Urinary bladder (tissue), 4 donors: ENCODE measurements around the gene OR10S1. TPM values are rescaled to one million over a fixed set of nuclear protein-coding genes. Genes with fewer than 3 reads are reported as not detected.
"Not testable (repeated sequence)": the region's sequence is repeated elsewhere in the genome, so short reads cannot be mapped to it uniquely, and the experiment has no call there.

ENCODE experiments used
- DNase-seq: peaks from one replicate; pipeline ENCODE4 v3.0.0-alpha.2; 2015; ENCODE audit errors: extremely low spot score
- H3K27ac ChIP-seq: one replicate; pipeline ENCODE4 v1.5.1; 2013; ENCODE audit warnings: low read depth, mild to moderate bottlenecking, moderate library complexity
- H3K36me3 ChIP-seq: one replicate; pipeline ENCODE4 v1.6.1; 2013; ENCODE audit warnings: mild to moderate bottlenecking, moderate library complexity; ENCODE audit not compliant: insufficient read depth
- H3K4me1 ChIP-seq: one replicate; pipeline ENCODE4 v1.6.1; 2013; ENCODE audit warnings: mild to moderate bottlenecking, moderate library complexity; ENCODE audit not compliant: insufficient read depth
- H3K4me3 ChIP-seq: one replicate; pipeline ENCODE4 v1.5.1; 2013; ENCODE audit warnings: low read depth, low read length
- WGBS: extraction: QIAGEN DNeasy Blood & Tissue Kit; methylation state at CpG from one replicate; pipeline ENCODE4 v1.1.7; 2013; 5-methylcytosine and 5-hydroxymethylcytosine counted together
- polyA plus RNA-seq: library from polyadenylated mRNA; stranded (reverse); fragments of 200-250 nt; gene quantifications from one replicate; pipeline ENCODE4 v1.2.3, GENCODE V29; 2013
- total RNA-seq: library from RNA; depleted of rRNA; stranded (reverse); fragments of >200 nt; gene quantifications from one replicate; pipeline ENCODE4 v1.2.3, GENCODE V29; 2014
- donor health status: healthy with polysubstance abuse.
- donor health status: healthy.

Gene OR10S1
- not detected for total RNA-seq
- polyA plus RNA-seq: not detected

- no peak for DNase-seq
- no peak within 1 kb of the TSS for H3K27ac ChIP-seq
- no peak within 1 kb of the TSS for H3K4me3 ChIP-seq
- no peaks in the 10 kb centered on the region for H3K36me3 ChIP-seq
- H3K4me1 ChIP-seq: no peaks in the 10 kb centered on the region
Observed at GRCh38 chr11:123977731-123978347, at the start of gene OR10S1. Gene OR10S1 (minus strand): TSS chr11:123977781. CDS start chr11:123977664, 117 bp downstream.

GRCh38 chr11:124026498-124026897, 48.9 kb upstream of the OR10S1 start, which contains the start of gene OR10G8:
Gene OR10G8 (plus strand): TSS chr11:124026798. CDS start chr11:124029623, 2,825 bp downstream.
- Histone ChIP-seq H3K27ac (no peak within 1 kb of the TSS), H3K4me3 (no peak within 1 kb of the TSS), H3K36me3 (no peaks in the 10 kb centered on the region), H3K4me1 (no peaks in the 10 kb centered on the region)
- DNase-seq: no peak
- WGBS: 78% methylated on average over 2 of the region's 2 CpGs

GRCh38 chr11:124015837-124016236, 38.3 kb upstream of the OR10S1 start:
- H3K4me1 ChIP-seq, H3K27ac ChIP-seq, DNase-seq, H3K36me3 ChIP-seq, H3K4me3 ChIP-seq: not testable (repeated sequence)
- 86% methylated on average over 7 of the region's 9 CpGs for WGBS

DNA sequence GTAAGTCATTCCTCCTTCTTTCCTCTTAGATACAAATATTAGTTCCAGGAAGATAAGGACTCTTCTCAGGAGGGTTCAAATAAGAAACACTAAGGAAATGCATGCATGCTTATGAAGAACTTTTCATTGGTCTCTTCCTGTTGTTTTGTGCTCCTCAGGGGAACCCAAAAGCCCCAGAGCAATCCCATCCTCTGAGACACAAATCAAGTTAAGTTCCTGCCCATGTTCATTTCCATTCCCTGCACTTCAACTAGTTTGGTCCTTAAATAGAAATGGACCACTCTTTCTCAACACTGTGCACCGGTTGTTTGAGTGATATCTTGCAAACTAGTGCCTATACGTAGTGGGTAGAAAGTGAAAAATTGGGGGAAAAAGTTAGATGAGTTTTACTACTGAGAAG, 35.1 kb upstream of the OR10S1 start, which contains the start of gene OR10G4:
Gene OR10G4, plus strand, starts transcription at position 301 of the 400 bp plus-strand sequence. CDS start 2,578 bp downstream, outside the sequence.
- H3K27ac ChIP-seq: no peak within 1 kb of the TSS
- WGBS: 77% methylated on average over 2 of the region's 2 CpGs
- no peak for DNase-seq
- no peaks in the 10 kb centered on the region for H3K4me1 ChIP-seq
- H3K4me3 ChIP-seq: no peak within 1 kb of the TSS
- no peaks in the 10 kb centered on the region for H3K36me3 ChIP-seq

DNA sequence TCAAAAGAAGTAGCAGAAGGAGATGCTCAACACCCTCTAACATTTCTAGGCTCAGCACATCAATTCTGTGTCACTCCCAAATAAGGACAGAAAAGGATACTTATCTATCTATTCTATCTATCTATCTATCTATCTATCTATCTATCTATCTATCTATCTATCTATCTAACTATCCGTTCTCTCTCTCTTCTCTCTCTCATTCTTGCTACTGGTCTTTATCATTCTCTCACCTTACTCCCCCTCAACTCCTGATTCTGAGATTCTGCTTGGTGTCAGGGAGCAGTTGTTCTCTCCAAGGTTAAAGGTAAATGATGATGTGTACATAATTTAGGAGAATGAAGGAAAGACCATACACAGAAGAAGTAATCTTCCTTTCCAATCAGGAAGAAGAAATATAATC, 17.5 kb upstream of the OR10S1 start, which contains the start of gene OR10G6:
Gene OR10G6, minus strand, starts transcription at position 43 of the 400 bp plus-strand sequence. Its CDS starts 0 bp downstream, at position 43.
- DNase-seq: no peak
- H3K27ac ChIP-seq: no peak within 1 kb of the TSS
- no peak within 1 kb of the TSS for H3K4me3 ChIP-seq
- no peaks in the 10 kb centered on the region for H3K4me1 ChIP-seq
- 70% methylated on average over 1 of the region's 1 CpG for WGBS
- H3K36me3 ChIP-seq: no peaks in the 10 kb centered on the region

GRCh38 chr11:123979311-123979710, 1.7 kb upstream of the OR10S1 start:
- DNase-seq: no peak
- H3K4me1 ChIP-seq: no peaks in the 10 kb centered on the region
- no peaks in the 10 kb centered on the region for H3K36me3 ChIP-seq
- H3K27ac ChIP-seq: no peak overlapping the region
- 86% methylated on average over 5 of the region's 5 CpGs for WGBS
- H3K4me3 ChIP-seq: no peak overlapping the region

DNA sequence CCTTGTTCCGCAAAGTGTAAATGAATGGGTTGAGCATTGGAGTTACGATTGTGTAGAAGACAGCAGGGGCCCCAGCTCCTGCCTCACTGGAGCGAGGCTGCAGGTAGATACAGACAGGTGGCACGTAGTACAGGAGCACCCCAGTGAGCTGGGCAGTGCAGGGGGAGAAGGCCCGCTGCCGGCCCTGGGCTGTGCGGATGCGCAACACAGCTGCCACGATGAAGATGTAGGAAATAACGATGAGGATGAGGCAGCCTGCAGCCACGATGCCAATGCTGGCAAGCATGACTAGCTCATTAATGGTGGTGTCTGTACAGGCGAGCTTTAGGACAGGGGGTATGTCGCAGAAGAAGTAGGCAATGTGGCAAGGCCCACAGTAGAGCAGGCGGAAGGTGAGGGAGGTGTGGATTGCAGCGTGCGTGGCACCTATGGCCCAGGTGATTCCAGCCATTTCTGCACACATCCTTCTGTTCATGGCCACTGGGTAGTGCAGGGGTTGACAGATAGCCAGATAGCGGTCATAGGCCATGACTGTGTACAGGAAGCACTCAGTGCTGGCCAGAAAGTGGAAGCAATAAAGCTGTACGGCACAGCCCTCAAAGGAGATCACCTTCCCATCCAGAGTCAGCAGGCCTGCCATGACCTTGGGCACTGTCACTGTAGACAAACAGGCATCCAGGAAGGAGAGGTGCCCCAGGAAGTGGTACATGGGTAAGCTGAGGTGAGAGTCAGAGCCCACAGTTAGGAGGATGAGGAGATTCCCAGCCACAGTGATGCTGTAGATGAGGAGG, 616 bp downstream of the OR10S1 start:
- H3K4me1 ChIP-seq: no peaks in the 10 kb centered on the region
- no peak for DNase-seq
- no peak overlapping the region for H3K4me3 ChIP-seq
- WGBS: 89% methylated on average over 18 of the region's 18 CpGs
- H3K36me3 ChIP-seq: no peaks in the 10 kb centered on the region
- H3K27ac ChIP-seq: no peak overlapping the region

- Histone ChIP-seq H3K4me3 (no peak overlapping the region), H3K27ac (no peak overlapping the region), H3K36me3 (no peaks in the 10 kb centered on the region), H3K4me1 (no peaks in the 10 kb centered on the region)
- WGBS: 71% methylated on average over 1 of the region's 1 CpG
- DNase-seq: no peak
Observed at GRCh38 chr11:123973816-123974215, 3.8 kb downstream of the OR10S1 start.

GRCh38 chr11:123956752-123957151, 20.8 kb downstream of the OR10S1 start:
- Histone ChIP-seq H3K36me3 (no peaks in the 10 kb centered on the region), H3K27ac (no peak overlapping the region), H3K4me3 (no peak overlapping the region), H3K4me1 (no peaks in the 10 kb centered on the region)
- DNase-seq: no peak

- no peaks in the 10 kb centered on the region for H3K36me3 ChIP-seq
- no peak for DNase-seq
- WGBS: 26% methylated on average over 1 of the region's 1 CpG
Observed at GRCh38 chr11:123945132-123945531, 32.4 kb downstream of the OR10S1 start.

DNA sequence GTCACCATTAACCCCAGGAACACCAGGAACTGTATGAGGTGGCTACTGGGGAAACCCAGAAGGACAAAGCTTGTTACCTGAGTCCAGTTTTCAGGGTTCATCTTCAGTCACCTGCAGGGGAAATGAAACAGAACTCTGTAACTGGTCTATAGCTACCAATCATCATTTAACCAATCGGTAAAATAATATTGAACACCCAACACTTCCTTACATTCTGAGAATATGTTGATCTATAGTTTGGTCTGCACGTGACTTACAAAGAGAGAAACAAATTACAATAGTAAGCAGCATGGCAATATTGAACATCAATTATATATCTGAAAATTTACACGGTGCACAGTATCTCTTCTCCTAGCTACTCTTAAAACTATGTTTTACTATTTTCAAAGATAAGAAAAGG, 33.8 kb downstream of the OR10S1 start, which contains the start of gene OR6T1:
Gene OR6T1, minus strand, starts transcription at position 101 of the 400 bp plus-strand sequence. Its CDS starts 0 bp downstream, at position 101.
- WGBS: 86% methylated on average over 3 of the region's 3 CpGs
- no peak for DNase-seq
- no peak within 1 kb of the TSS for H3K27ac ChIP-seq

More at GRCh38 chr11:123945132-123945531, 32.4 kb downstream of the OR10S1 start:
- Histone ChIP-seq H3K27ac (no peak overlapping the region), H3K4me1 (no peaks in the 10 kb centered on the region), H3K4me3 (no peak overlapping the region)

DNA sequence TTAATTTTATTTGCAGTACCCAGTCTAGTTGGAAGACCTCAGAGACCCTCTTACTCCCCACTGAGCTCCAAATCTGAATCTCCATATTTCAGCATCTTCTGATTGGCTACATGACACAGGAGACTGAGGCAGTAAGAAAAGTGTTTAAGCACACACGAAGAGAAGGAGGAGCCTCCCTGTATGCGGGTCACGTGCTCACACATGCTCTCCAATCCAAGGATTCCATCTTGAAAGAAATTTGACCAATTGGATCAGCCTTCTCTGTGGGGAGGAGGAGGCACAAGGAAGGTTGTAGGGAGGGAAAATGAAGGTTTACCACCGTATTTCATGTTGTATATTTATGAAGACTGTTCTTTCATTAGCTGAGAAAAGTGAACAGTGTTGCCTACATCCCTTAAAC, 35.2 kb downstream of the OR10S1 start:
- H3K36me3 ChIP-seq: no peaks in the 10 kb centered on the region
- H3K4me1 ChIP-seq: no peaks in the 10 kb centered on the region
- H3K4me3 ChIP-seq: no peak overlapping the region
- 88% methylated on average over 4 of the region's 4 CpGs for WGBS
- no peak for DNase-seq
- H3K27ac ChIP-seq: no peak overlapping the region

More for the DNA sequence above, 33.8 kb downstream of the OR10S1 start, which contains the start of gene OR6T1:
- Histone ChIP-seq H3K36me3 (no peaks in the 10 kb centered on the region), H3K4me3 (no peak within 1 kb of the TSS), H3K4me1 (no peaks in the 10 kb centered on the region)

DNA sequence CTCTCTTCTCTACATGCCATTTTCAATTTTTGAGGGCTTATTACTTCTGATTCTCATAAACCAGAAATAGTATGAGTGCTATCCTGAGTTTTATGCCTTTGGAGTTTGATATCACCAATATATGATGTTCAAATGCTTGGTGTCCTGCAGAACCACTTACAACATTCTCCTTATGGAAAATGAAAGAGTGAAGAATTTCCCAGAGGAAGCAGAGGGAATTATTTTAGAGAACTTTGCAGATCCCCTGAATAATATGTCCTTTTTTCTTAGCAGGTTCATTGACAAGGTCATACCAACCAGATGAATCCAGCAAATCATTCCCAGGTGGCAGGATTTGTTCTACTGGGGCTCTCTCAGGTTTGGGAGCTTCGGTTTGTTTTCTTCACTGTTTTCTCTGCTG, 38.3 kb downstream of the OR10S1 start, which contains the start of gene OR4D5:
Gene OR4D5, plus strand, starts transcription at position 301 of the 400 bp plus-strand sequence. Its CDS starts 0 bp downstream, at position 301.
- Histone ChIP-seq H3K4me3 (no peak within 1 kb of the TSS), H3K27ac (no peak within 1 kb of the TSS), H3K36me3 (no peaks in the 10 kb centered on the region), H3K4me1 (no peaks in the 10 kb centered on the region)
- no peak for DNase-seq
- WGBS: 64% methylated on average over 1 of the region's 1 CpG
